ENCODE measurements around the gene KLK4. TPM values are rescaled to one million over a fixed set of nuclear protein-coding genes. Genes with fewer than 3 reads are reported as not detected.
"Not testable (repeated sequence)": the region's sequence is repeated elsewhere in the genome, so short reads cannot be mapped to it uniquely, and the experiment has no call there.

Gene KLK4
- total RNA-seq, 1 experiment from 2014 or later, result not detected

DNA sequence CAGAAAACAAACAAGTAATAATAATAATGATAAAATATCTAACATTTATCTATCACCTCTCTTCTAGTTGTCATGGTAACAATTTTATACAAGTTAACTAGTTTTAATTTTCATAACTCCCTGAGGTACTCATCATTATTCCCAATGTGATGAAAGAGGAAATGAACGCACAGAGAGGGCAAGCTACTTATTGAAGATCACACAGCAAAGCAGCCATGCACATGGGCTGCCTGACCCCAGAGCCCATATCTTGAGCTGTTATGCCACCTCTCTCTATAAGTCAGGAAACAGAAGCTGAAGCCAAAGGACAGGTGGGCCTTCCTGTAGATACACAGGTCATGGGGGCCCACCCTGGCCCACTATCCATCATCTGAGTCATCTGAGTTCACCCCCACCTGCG, 4.9 kb upstream of the KLK4 start:
- DNase-seq (ENCODE audit: low read depth), result no peak

DNA sequence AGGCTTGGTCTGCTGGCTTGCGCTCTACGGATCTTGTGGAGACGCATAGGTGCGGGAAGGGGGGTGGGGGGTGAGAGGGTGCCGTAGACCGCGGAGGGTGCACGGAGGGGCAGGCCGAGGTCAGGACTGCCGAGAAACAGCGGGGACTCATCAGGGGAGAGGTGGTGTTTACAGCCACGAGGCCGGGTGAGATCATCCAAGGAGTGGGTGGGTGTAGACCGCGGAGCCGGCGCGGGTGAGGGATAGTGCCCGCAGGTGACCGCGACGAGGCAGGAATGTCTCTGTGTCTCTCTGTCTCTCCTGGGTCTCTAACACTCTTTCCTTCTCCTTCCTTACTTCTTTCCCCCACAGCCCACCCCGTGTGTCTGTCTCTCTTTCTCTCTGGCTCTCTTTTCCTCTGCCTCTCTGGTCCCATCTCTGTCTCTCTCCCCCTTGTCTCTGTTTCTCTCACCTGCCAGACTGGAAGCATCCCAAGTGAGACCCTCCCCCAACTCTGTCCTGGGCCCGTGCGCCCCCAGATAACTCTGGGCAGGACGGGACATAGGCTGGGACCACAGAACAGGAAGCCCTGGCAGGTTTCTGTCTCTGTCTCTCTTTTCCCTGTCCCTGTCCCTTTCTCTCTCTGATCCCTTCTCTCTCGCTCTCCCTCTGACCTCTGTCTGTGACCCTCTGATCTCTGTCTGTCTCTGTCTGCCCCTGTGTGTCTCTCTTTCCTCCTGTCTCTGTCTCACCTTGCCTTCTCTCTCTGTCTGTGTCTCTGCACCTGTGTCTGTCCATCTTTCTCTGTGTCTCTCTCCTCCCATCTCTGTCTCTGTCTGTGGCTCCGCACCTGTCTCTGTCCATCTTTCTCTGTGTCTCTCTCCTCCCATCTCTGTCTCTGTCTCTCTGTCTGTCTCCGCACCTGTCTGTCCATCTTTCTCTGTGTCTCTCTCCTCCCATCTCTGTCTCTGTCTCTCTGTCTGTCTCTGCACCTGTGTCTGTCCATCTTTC, 1.8 kb upstream of the KLK4 start:
- no peak for DNase-seq (ENCODE audit: low read depth)

DNA sequence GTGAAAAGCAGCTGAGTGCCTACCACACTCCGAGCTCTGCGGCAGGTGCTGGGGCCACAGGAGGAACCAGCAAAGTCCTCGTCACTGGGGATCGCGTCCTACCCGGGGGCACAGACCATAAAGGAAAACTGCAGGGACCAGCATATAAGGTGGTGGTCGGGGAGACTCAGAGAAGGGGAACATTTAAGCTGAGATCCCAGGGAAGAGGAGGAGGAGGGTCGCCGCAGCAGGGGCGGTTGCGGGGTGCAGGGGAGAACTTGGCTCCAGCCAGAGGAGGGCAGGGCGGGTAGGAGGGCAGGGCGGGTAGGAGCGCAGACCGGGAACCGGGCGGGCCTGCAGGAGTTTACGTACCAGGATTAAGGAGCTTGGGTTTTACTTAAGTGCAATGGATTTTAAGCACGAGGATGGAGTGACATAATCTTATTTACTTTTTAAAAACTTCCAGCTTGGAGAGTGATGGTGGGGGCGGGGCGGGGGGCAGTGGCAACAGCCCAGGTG, 956 bp upstream of the KLK4 start:
- DNase-seq (ENCODE audit: low read depth), result no peak

DNA sequence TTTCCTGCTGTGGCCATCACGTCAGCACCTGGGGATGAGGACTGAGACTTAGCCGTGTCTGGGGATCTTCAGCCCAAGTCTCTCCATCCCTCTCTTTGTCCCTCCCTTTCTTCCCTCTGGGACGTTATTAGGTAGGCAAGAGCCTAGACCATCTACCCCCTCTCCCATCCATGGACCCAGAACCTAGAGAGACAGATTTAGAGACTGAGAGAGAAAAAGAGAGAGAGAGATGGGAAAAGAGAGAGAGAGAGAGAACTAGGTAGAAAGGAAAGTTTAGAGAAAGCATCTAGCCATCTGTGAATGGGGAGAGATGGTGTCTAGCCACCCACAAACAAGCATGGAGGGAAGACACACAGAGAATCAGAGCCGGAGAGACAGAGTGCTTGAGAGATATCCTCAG, 473 bp downstream of the KLK4 start:
- DNase-seq (ENCODE audit: low read depth), result no peak

DNA sequence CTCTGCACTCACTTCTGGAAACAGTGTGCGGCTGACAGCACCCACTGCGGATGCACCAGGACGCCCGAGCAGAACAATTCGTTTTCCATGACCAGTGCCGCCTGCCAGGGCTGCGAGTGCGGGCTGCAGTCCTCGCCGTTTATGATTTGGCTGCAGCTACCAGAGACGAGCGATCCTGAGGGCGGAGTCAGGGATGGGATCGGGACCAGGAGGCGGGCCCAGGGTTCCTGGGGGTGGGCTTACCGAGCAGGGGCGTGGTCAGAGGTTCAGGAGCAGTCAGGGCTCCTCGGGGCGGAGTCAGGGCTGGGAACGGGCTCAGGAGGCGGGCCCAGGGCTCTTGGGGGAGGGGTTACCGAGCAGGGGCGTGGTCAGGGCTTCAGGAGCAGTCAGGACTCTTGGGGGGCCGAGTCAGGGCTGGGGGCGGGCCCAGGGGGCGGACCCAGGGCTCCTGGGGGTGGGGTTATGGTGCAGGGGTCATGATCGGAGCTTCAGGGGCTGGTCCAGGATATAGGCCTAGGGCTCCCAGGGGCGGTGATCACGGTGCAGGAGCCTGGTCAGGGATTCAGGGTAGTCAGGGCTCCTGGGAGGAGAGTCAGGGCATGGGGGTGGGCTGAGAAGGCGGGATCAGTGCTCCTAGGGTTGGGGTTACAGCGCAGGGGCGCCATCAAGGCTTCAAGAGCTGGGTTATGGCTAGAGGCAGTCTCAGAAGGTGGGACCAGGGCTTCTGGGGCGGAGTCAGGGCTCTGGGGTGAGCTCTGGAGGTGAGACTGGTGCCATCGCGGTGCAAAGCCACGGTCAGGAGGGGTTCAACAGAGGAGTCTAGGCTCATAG, 1.7 kb downstream of the KLK4 start:
- DNase-seq (ENCODE audit: low read depth), result no peak

DNA sequence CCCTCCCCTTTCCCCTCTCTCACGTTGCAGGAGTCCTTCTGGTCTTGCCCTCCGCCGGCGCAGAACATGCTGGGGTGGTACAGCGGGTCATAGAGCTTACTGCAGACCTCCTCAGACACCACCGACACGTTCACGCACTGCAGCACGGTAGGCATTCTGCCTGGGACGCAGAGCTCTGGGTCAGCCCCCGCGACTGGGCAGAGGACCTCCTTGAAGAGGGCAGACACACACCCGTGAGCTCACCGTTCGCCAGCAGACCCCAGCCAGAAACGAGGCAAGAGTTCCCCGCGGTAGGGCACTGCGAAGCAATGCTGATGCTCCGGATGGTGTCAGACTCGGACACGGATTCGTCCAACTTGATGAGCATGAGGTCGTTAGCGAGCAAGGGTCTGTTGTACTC, 2.9 kb downstream of the KLK4 start:
- DNase-seq (ENCODE audit: low read depth), result no peak

DNA sequence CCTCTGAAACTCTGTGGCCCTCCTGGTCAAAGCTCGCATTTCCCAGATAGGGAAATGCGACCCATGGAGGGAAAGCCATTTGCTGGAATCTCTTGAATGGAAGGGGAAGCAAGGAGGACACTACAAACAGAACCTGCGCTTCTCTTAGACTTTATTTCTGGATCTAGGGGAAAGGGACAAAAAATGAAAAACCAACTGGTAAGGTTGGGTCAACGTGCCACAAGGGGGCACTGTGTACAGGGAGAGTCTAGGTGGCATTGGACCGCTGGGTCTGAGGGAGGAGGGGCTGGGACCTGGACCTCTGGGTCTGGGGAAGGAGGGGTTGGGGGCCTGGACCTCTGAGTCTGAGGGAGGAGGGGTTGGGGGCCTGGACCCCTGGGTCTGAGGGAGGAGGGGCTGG, 5.0 kb downstream of the KLK4 start:
- DNase-seq (ENCODE audit: low read depth), result no peak

DNA sequence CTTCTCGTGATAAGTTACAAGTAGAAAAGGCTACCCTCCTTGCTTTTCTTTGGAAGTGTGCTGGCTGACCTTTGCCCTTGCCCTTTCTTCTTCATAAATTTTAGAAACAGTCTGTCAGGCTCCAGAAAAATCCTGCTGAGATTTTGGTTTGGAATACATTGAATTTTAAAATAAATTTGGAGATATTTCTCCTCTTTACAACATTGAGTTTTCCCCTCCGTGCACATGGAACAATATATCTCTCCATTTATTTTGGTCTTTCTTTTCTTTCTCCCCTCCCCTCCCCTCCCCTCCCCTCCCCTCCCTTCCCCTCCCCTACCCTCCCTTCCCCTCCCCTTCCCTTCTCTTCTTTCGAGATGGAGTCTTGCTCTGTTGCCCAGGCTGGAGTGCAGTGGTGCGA, 8.6 kb downstream of the KLK4 start:
- no peak for DNase-seq (ENCODE audit: low read depth)

DNA sequence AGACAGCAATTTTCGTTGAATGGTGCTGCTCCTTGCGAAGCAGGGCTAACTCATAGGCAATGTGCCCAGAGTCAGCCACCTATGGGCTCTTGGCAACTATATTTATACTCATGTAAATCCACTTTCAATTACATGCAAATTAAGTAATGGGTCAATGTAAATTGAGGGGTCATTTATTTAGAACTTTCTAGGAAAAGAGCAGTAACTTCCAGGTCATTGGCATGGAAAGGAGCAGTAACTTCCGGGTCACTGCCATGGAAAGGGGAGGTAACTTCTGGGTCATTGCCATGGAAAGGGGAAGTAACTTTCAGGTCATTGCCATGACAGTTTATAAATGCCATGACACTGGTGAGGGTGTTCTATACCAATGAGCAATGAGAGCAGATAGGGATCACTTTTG, 11.6 kb downstream of the KLK4 start:
- no peak for DNase-seq (ENCODE audit: low read depth)

DNA sequence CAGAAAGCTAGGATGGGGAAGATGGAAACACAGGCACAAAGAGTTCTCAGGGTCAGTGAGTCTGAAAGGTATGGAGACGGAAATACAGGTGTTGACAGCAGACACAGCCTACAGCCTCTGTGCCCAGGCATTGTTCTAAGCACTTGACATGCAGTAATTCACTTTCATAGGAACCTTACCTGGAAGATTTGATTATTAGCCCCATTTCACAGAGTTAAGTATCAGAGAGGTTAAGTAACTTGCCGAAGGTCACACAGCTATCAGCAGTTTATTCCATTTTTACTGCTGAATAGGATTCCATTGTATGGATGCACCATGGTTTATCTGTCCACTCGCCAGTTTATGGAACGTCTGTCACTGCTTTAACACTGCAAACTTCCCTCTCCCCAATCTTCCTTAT, 13.2 kb downstream of the KLK4 start:
- DNase-seq (ENCODE audit: low read depth), result no peak

DNA sequence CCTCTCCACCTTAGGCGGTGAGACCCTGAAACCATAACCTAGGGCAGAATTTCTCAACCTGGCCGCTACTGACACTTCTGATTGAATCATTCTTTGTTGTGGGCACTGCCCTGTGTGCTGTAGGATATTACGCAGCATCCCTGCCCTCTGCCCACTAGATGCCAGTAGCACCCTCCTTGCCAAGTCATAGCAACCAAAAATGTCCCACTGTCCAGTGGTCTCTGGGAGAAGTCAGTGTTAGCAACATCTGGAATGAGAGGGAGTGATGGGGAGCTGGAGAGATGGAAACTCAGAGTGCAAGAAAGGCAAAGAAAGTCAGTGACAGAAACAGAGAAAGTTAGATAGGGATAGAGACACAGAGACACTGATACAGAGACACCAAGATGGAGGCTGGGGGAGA, 13.6 kb downstream of the KLK4 start:
- DNase-seq (ENCODE audit: low read depth), result no peak

DNA sequence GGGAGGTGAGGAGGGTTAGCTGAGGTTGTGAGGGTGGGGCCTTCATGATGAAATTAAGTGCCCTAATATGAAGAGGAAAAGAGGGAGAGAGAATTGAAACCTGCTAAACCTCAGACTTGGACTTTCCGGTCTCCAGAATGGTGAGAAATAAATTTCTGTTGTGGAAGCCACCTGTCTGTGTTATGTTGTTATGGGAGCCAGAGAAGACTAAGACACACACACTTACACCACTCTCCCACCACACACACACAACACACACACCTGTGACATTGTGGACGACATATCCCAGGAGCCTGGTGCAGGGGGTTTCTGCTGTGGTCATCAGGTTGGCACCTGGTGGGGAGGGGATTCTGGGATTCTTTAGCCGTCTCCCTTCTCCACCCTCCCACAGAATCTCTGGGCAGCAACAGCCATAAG, 14.0 kb downstream of the KLK4 start:
- DNase-seq (ENCODE audit: low read depth), result no peak

DNA sequence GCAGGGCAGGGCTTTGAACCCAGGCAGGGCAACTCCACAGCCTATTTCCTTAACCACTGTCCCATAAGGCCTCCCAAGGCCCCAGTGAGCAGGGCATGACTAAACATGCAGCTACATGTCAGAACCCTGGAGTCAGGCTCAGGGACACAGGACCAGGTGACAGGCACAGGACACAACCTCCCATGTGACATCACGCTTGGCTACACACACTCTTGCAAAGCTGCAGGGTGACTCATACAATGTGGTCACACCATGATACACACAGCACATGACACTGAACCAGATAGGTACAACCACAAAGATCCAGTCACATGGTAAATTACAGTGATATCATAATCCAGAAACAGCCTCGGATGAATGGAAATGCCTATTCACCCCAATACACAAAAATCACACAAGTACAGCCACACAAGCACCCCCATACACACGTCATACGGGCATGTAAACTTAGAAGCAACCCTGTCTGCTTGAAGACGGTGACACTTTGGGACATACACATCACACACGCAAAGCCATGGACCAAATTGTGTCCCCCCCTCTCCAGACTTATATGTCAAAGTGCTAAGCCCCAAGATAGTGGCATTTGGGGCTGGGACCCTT, 14.5 kb downstream of the KLK4 start:
- peak; percentile 84 for DNase-seq (ENCODE audit: low read depth)

DNA sequence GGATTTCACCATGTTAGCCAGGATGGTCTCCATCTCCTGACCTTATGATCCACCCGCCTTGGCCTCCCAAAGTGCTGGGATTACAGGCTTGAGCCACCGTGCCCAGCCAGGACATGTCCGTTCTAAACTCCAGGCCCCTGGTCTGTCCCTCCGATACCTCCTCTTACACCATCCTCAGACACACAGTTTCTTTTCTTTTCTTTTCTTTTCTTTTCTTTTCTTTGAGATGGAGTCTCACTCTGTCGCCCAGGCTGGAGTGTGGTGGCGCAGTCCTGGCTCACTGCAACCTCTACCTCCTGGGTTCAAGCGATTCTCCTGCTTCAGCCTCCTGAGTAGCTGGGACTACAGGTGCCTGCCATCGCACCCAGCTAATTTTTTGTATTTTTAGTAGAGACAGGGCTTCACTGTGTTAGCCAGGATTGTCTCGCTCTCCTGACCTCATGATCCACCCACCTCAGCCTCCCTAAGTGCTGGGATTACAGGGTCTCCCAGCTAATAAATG, 15.1 kb downstream of the KLK4 start:
- not testable (repeated sequence) for DNase-seq (ENCODE audit: low read depth)

DNA sequence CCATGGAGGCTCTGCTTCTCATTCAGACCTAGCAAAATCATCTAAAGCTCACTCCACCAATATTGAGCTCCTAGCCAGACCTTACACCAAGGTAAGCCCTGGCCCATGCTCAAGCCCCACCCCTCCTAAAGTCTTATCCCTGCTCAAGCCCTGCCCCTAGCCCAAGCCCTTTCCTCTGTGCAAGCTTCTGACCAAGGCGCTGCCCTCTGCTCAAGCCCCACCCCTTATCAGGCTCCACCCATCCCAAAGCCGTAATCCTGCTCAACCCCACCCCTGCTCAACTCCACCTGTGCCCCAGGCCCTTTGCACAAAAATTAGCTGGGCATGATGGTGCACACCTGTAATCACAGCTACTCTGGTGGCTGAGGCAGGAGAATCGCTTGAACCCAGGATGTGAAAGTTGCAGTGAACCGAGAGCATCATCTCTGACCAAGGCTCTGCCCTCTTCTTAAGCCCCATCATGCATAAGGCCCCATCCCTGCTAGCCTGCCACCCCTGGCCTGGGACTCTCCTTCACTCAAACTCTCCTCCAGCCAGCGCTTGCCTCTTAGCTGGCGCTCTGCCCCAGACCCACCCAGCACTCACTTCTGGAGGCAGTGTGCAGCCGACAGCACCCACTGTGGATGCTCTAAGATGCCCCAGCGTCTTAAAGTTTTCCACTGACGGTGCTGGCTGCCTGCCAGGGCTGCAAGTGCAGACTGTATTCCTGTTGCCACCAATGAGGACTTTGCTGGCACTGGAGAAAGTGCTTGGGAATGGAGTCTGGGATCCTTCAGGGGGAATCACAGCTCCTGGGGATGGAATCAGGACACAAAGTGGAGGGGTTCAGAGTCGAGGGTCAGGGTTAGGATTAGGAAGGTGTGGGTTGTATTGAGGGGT, 16.5 kb downstream of the KLK4 start:
- DNase-seq (ENCODE audit: low read depth), result no peak

DNA sequence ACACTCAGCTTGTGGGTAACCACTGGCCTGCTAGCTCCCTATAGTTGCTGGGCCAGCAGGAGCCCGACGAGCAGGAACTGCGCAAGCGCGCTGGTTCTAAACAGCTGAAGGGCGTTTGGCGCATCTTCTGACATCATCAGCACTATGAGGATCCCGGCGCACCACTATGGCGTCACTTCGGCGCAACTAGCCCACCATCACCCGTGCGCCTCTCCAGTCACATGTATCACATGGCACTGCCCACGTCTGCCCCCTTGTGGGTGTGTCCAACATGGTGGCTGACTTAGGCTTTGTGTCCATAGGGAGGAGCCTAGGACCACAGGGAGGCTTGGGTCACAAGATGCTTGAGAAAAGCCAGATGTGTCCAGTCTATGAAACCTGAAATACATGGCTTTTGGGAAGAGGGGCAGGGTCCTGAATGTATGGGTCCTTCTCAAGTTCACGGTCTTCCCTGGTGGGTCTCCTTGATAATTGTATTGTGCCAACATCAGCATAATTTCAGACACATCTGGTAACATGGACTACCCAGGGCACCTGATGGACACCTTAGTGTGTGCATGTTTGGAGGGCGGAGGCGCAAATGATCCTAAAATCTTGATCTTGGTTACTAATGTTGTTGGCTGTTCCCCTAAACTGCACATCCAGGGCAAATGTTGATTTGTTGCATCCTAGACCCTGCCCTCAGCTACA, 18.0 kb downstream of the KLK4 start:
- DNase-seq (ENCODE audit: low read depth), result no peak

DNA sequence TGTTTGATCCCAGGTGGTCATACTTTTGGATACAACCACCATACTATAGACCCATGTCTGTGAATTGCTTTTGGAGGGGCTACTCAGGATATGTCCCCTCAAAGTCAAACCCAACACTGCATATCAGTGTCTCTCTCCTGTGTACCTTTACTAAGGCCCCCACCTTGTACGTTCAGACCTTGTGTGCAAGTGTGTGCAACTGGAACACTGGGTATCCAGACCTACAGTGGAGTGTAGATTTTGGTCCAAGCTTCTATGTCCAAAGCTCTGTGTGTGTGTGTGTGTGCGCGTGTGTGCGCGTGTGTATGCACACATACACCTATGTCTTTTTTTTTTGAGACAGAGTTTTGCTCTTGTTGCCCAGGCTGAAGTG, 20.0 kb downstream of the KLK4 start:
- DNase-seq (ENCODE audit: low read depth), result no peak

DNA sequence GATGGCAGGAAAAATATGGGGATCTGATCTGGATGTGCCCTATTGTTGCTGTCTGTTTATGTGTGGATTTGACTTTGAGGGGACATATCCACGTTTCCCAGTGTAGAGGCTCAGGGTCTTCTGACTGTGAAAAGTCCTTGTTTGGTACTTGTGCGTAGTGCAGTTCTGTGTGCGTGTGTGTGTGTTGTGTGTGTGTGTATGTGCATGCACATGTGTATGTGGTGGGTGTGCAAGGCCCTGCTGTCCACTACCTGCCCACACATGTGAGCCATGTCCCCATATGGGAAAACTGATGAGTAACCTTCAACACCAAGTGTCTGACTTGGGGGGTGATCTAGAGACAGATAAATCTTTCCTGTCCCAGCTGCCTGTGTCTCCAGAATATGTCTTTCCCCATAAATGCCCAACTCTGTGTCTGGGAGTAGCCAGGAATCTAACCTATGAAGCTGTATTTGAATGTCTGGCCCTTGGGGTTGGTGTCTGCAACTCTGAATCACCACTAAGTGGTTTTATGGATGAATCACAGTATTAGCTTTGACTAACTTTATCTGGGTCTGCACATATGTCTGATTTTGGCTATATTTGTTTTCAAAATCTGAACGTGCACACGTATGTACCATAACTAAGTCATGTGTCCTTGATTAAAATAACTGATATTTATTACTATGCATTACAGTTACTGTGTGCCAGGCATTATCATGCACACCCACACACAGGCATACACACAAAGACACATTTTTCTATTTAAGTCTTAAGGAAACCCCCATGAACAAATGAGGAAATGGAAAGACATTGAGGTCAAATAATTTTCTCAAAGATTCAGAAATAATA, 20.6 kb downstream of the KLK4 start:
- peak; percentile 51 for DNase-seq (ENCODE audit: low read depth)

DNA sequence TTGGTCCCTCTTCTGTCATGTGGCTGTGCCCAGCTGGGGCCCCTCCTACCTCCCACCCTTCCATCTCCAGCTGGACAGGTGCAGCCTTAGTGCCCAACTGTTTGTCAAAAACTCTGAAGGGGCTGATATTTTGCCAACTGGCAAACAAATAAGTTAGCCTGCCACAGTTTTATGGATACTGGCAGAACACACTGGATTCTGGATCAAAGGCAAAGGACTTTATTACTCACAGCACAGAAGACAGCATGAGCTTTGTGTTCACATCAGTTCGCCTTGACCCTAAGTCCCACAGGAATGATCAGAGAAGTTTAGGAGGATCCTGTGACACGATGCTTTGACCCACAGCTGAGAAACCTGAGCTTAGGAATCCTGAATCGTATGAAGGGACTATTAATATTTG, 21.6 kb downstream of the KLK4 start:
- DNase-seq (ENCODE audit: low read depth), result no peak

Data from LHCN-M2 (cell line).